ENCODE measurements around the gene CENPH. TPM values are rescaled to one million over a fixed set of nuclear protein-coding genes. Genes with fewer than 3 reads are reported as not detected.
"Not testable (repeated sequence)": the region's sequence is repeated elsewhere in the genome, so short reads cannot be mapped to it uniquely, and the experiment has no call there.

Gene CENPH
- polyA plus RNA-seq, 1 donor from 2014 or later = 9.7 TPM

GRCh38 chr5:69170969-69171368 is 18.4 kb upstream of the CENPH start:
- H3K27ac ChIP-seq (ENCODE audit: low read length) = no peak overlapping the region
- no peak overlapping the region for H3K9ac ChIP-seq (ENCODE audit: low read length)
- H3K4me2 ChIP-seq (ENCODE audit: low read length) = no peak overlapping the region
- no peaks in the 10 kb centered on the region for H3F3A ChIP-seq (ENCODE audit: insufficient read depth, low read length, poor library complexity, severe bottlenecking)
- peaks cover 11% of the 10 kb centered on the region for H3K79me2 ChIP-seq (replicated peaks; ENCODE audit: insufficient read depth, low read length)
- H4K20me1 ChIP-seq (ENCODE audit: insufficient read depth) = no peaks in the 10 kb centered on the region
- no peaks in the 10 kb centered on the region for H3K36me3 ChIP-seq (ENCODE audit: insufficient read depth, low read length)
- no peaks in the 10 kb centered on the region for H3K9me2 ChIP-seq (ENCODE audit: insufficient read depth, low read length)
- TF ChIP-seq EP300 (conservative IDR thresholded peaks at IDR 0.05; ENCODE audit: poor library complexity, severe bottlenecking) (no peak), EZH2 (IDR thresholded peaks at IDR 0.05; ENCODE audit: borderline replicate concordance, insufficient read depth, low read length, poor library complexity, severe bottlenecking) (no peak), POLR2AphosphoS5 (IDR thresholded peaks at IDR 0.05) (no peak), CTCF (IDR thresholded peaks at IDR 0.05; ENCODE audit: poor library complexity, severe bottlenecking) (no peak), MXI1 (conservative IDR thresholded peaks at IDR 0.05; ENCODE audit: poor library complexity, severe bottlenecking) (no peak), SMC3 (conservative IDR thresholded peaks at IDR 0.05; ENCODE audit: poor library complexity) (no peak), TAF1 (IDR thresholded peaks at IDR 0.05; ENCODE audit: low read depth) (no peak)
- H3K27me3 ChIP-seq (ENCODE audit: insufficient read depth, low read depth, low read length) = no peaks in the 10 kb centered on the region
- no peak overlapping the region for H2AFZ ChIP-seq (ENCODE audit: low read depth, low read length)
- no peak overlapping the region for H3K4me3 ChIP-seq (ENCODE audit: low read length)
- H3K9me3 ChIP-seq (ENCODE audit: low read length) = no peaks in the 10 kb centered on the region

- not testable (repeated sequence) for H3K27me3 ChIP-seq (ENCODE audit: insufficient read depth, low read depth, low read length); H3K4me2 ChIP-seq (ENCODE audit: low read length); H2AFZ ChIP-seq (ENCODE audit: low read depth, low read length); H3K4me3 ChIP-seq (ENCODE audit: low read length); H3K36me3 ChIP-seq (ENCODE audit: insufficient read depth, low read length); H3F3A ChIP-seq (ENCODE audit: insufficient read depth, low read length, poor library complexity, severe bottlenecking); H4K20me1 ChIP-seq (ENCODE audit: insufficient read depth); H3K9ac ChIP-seq (ENCODE audit: low read length); H3K79me2 ChIP-seq (replicated peaks; ENCODE audit: insufficient read depth, low read length); H3K27ac ChIP-seq (ENCODE audit: low read length); H3K9me2 ChIP-seq (ENCODE audit: insufficient read depth, low read length); H3K9me3 ChIP-seq (ENCODE audit: low read length)
Measured at GRCh38 chr5:69181659-69182293, 7.6 kb upstream of the CENPH start.

- Histone ChIP-seq H3K36me3 (ENCODE audit: insufficient read depth, low read length) (no peaks in the 10 kb centered on the region), H2AFZ (ENCODE audit: low read depth, low read length) (no peak overlapping the region), H3K27ac (ENCODE audit: low read length) (no peak overlapping the region), H4K20me1 (ENCODE audit: insufficient read depth) (no peaks in the 10 kb centered on the region), H3K9me3 (ENCODE audit: low read length) (no peaks in the 10 kb centered on the region), H3K27me3 (ENCODE audit: insufficient read depth, low read depth, low read length) (no peaks in the 10 kb centered on the region), H3K9me2 (ENCODE audit: insufficient read depth, low read length) (no peaks in the 10 kb centered on the region), H3F3A (ENCODE audit: insufficient read depth, low read length, poor library complexity, severe bottlenecking) (no peaks in the 10 kb centered on the region), H3K4me3 (ENCODE audit: low read length) (no peak overlapping the region), H3K9ac (ENCODE audit: low read length) (no peak overlapping the region), H3K79me2 (replicated peaks; ENCODE audit: insufficient read depth, low read length) (peaks cover 6% of the 10 kb centered on the region), H3K4me2 (ENCODE audit: low read length) (no peak overlapping the region)
- TF ChIP-seq CTCF (IDR thresholded peaks at IDR 0.05; ENCODE audit: poor library complexity, severe bottlenecking) = no peak
- TF ChIP-seq REST (IDR thresholded peaks at IDR 0.05; ENCODE audit: borderline replicate concordance) = no peak
- TF ChIP-seq MXI1 (conservative IDR thresholded peaks at IDR 0.05; ENCODE audit: poor library complexity, severe bottlenecking) = no peak
- no peak for TF ChIP-seq POLR2AphosphoS5 (IDR thresholded peaks at IDR 0.05)
- no peak for TF ChIP-seq SMC3 (conservative IDR thresholded peaks at IDR 0.05; ENCODE audit: poor library complexity)
- TF ChIP-seq TAF1 (IDR thresholded peaks at IDR 0.05; ENCODE audit: low read depth) = no peak
- TF ChIP-seq EZH2 (IDR thresholded peaks at IDR 0.05; ENCODE audit: borderline replicate concordance, insufficient read depth, low read length, poor library complexity, severe bottlenecking) = no peak
- TF ChIP-seq EP300 (conservative IDR thresholded peaks at IDR 0.05; ENCODE audit: poor library complexity, severe bottlenecking) = no peak
- TF ChIP-seq RAD21 (conservative IDR thresholded peaks at IDR 0.05) = no peak
Measured at GRCh38 chr5:69184621-69185020, 4.8 kb upstream of the CENPH start.
